Measurements from ENCODE around the gene PDIA4.

PDIA4 gene

GRCh38 chr7:148964483-148965267 is 63.6 kb downstream of the PDIA4 start:
- no peaks in the 10 kb centered on the region for H3K27me3 ChIP-seq
- TF ChIP-seq CTCF (IDR thresholded peaks at IDR 0.05), result no peak
- H3K4me1 ChIP-seq, result peaks cover 0 to 21% (median 11%) of the 10 kb centered on the region in 4 donors
- H3K36me3 ChIP-seq, result no peaks in the 10 kb centered on the region
- no peak for DNase-seq
- no peaks in the 10 kb centered on the region for H3K9me3 ChIP-seq
- intact Hi-C loops (cut with DNase I; ENCODE audit: low total_unique reads), result loop anchor here (5.0 to 10.0 kb wide), 3 partner anchors 270 to 462 kb away; partner anchors contain the start of gene CUL1
- H3K27ac ChIP-seq, result peak overlapping the region; percentile 72 to 75
- peak overlapping the region; percentile 50 to 61 for H3K4me3 ChIP-seq

GRCh38 chr7:148963583-148964482 is 64.5 kb downstream of the PDIA4 start:
- intact Hi-C loops (cut with DNase I; ENCODE audit: low total_unique reads), result loop anchor here (5.0 to 10.0 kb wide), 2 partner anchors 269 to 387 kb away; partner anchors contain the start of gene CUL1
- no peak for TF ChIP-seq CTCF (IDR thresholded peaks at IDR 0.05)
- no peaks in the 10 kb centered on the region for H3K9me3 ChIP-seq
- peaks cover 0 to 21% (median 11%) of the 10 kb centered on the region in 4 donors for H3K4me1 ChIP-seq
- H3K27ac ChIP-seq, result peak overlapping the region; percentile 72 to 75
- no peak for DNase-seq
- H3K36me3 ChIP-seq, result no peaks in the 10 kb centered on the region
- no peaks in the 10 kb centered on the region for H3K27me3 ChIP-seq
- peak overlapping the region; percentile 50 to 61 for H3K4me3 ChIP-seq

DNA sequence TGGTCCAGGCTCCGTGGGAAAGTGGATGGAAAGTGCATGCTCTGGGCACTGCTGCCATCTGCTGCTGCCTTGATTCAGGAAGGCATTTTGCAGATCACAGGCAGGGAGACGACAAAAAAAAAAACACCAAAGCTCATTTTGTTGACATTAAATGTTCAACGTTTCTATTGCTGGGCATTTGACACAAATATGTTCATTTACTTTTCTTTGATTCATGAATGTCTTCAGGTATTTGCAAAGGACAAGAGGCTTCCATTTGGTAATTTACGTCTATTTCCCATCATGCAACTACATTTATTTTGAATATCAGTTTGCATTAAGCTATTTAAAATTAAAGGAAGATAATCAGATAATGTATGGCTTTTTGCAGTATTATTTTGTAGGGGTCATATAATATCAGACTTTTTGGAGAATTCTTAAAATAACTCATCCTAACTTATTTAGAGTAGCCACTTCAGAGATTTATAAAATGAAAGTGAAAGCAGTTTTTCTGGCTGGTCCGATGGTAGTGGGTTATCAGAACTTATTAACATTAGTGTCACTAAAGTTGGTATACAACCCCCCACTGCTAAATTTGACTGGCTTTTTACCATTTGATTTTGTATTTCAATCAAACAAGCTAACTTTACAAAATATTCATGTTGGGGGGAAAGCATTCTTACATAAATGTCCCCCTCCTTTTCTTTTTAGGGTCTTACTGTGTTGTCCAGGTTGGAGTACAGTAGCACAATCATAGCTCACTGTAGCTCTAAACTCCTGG is 65.3 kb downstream of the PDIA4 start:
- H3K4me1 ChIP-seq, result peaks cover 0 to 21% (median 11%) of the 10 kb centered on the region in 4 donors
- no peaks in the 10 kb centered on the region for H3K27me3 ChIP-seq
- peak; percentile 54 to 77 for DNase-seq
- intact Hi-C loops (cut with DNase I; ENCODE audit: low total_unique reads), result loop anchor here (5.0 to 10.0 kb wide), 2 partner anchors 268 to 386 kb away; partner anchors contain the start of gene CUL1
- H3K27ac ChIP-seq, result peak overlapping the region; percentile 72 to 75
- H3K36me3 ChIP-seq, result no peaks in the 10 kb centered on the region
- peak overlapping the region; percentile 50 to 61 for H3K4me3 ChIP-seq
- peak; percentile 28 to 69 for TF ChIP-seq CTCF (IDR thresholded peaks at IDR 0.05)
- H3K9me3 ChIP-seq, result no peaks in the 10 kb centered on the region

DNA sequence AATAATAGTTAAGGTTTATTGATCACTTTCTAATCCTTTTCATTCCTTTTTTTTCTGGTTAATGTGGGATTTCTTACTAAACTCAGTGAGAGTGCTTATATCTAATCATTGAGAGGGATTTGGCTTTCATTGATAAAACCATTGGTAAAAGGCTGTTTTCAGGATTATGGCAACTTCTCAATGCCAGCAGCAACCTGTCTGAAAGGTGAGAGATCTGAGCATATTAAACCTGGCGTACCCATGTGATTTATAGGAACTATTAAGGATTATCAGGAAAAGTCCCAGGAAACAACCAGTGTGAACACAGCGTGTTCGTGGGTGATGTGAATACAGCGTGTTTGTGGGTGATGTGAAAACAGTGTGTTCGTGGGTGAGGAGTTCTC is 65.9 kb downstream of the PDIA4 start:
- Histone ChIP-seq H3K27me3 (no peaks in the 10 kb centered on the region), H3K9me3 (no peaks in the 10 kb centered on the region), H3K4me1 (peaks cover 0 to 21% (median 11%) of the 10 kb centered on the region in 4 donors), H3K27ac (peak overlapping the region in 1 of 2 donors; percentile 72), H3K4me3 (peak overlapping the region; percentile 50 to 61), H3K36me3 (no peaks in the 10 kb centered on the region)
- intact Hi-C loops (cut with DNase I; ENCODE audit: low total_unique reads), result loop anchor here (5.0 to 10.0 kb wide), 2 partner anchors 268 to 385 kb away; partner anchors contain the start of gene CUL1
- no peak for DNase-seq
- TF ChIP-seq CTCF (IDR thresholded peaks at IDR 0.05), result no peak

GRCh38 chr7:148959726-148960125 is 68.6 kb downstream of the PDIA4 start:
- Histone ChIP-seq H3K4me1 (peaks cover 0 to 11% (median 6%) of the 10 kb centered on the region in 4 donors), H3K4me3 (no peak overlapping the region), H3K9me3 (no peaks in the 10 kb centered on the region), H3K27me3 (no peaks in the 10 kb centered on the region), H3K27ac (no peak overlapping the region), H3K36me3 (no peaks in the 10 kb centered on the region)
- intact Hi-C loops (cut with DNase I; ENCODE audit: low total_unique reads), result loop anchor here (5.0 to 10.0 kb wide), 2 partner anchors 265 to 382 kb away; partner anchors contain the start of gene CUL1
- DNase-seq, result peak in 1 of 2 donors; percentile 12
- no peak for TF ChIP-seq CTCF (IDR thresholded peaks at IDR 0.05)
